Fibroblast of skin of scalp (primary cell): Measurements from ENCODE around the gene CELSR3.

Experiments
- DNase-seq: peaks from one replicate; pipeline ENCODE4 v3.0.0-alpha.2; 2013

CELSR3 gene

GRCh38 chr3:48631516-48632448 is 30.9 kb downstream of the CELSR3 start:
- DNase-seq = no peak

- DNase-seq = no peak
Measured at GRCh38 chr3:48630833-48631232, 31.9 kb downstream of the CELSR3 start.

GRCh38 chr3:48630407-48630806 is 32.3 kb downstream of the CELSR3 start:
- no peak for DNase-seq

- no peak for DNase-seq
Measured at GRCh38 chr3:48629894-48630293, 32.8 kb downstream of the CELSR3 start.

GRCh38 chr3:48628277-48629017 is 34.2 kb downstream of the CELSR3 start:
- DNase-seq = no peak

GRCh38 chr3:48625600-48625999 is 37.1 kb downstream of the CELSR3 start:
- no peak for DNase-seq

GRCh38 chr3:48624767-48625166 is 37.9 kb downstream of the CELSR3 start:
- no peak for DNase-seq

- DNase-seq = no peak
Measured at GRCh38 chr3:48623851-48624547, 38.7 kb downstream of the CELSR3 start.

- DNase-seq = no peak
Measured at GRCh38 chr3:48621461-48621869, 41.2 kb downstream of the CELSR3 start, which contains the start of gene TMEM89. Gene TMEM89 (minus strand): TSS chr3:48621769. CDS start chr3:48621756, 13 bp downstream.

GRCh38 chr3:48619541-48620524 is 42.9 kb downstream of the CELSR3 start:
- no peak for DNase-seq

GRCh38 chr3:48617559-48617958 is 45.1 kb downstream of the CELSR3 start:
- DNase-seq = no peak

GRCh38 chr3:48614044-48614443 is 48.6 kb downstream of the CELSR3 start:
- peak; percentile 70 for DNase-seq

- DNase-seq = no peak
Measured at GRCh38 chr3:48612309-48612708, 50.4 kb downstream of the CELSR3 start.

GRCh38 chr3:48609088-48610005 is 53.3 kb downstream of the CELSR3 start, which contains the start of gene UQCRC1:
Gene UQCRC1 (minus strand): TSS chr3:48609646. CDS start chr3:48609620, 26 bp downstream.
- DNase-seq = peak; percentile 91

GRCh38 chr3:48607519-48607918 is 55.2 kb downstream of the CELSR3 start:
- no peak for DNase-seq

GRCh38 chr3:48601622-48601994 is 61.1 kb downstream of the CELSR3 start:
- no peak for DNase-seq

- no peak for DNase-seq
Measured at GRCh38 chr3:48600711-48601621, 61.7 kb downstream of the CELSR3 start.

- no peak for DNase-seq
Measured at GRCh38 chr3:48599509-48600285, 63.0 kb downstream of the CELSR3 start.
